Common myeloid progenitor, CD34-positive (primary cell): ENCODE measurements around the gene EGR1.
"Not testable (repeated sequence)": the region's sequence is repeated elsewhere in the genome, so short reads cannot be mapped to it uniquely, and the experiment has no call there.

Experiments used
- CTCF ChIA-PET: fragments of 350-600 bp; sonication (Branson Sonifier 250); formaldehyde crosslinking; loops from one replicate; lab custom pipeline; 2021; ENCODE audit warnings: antibody characterized with exemption; lab: Charles Lee
- POLR2A ChIA-PET: fragments of 350-600 bp; sonication (Branson Sonifier 250); formaldehyde crosslinking; loops from one replicate; lab custom pipeline; 2021; ENCODE audit warnings: antibody characterized with exemption; lab: Charles Lee
- DNase-seq, 3 donors: peaks; one replicate each; pipeline versions ENCODE4 v3.0.0 to v3.0.0-alpha.2; 2013
- H3K27ac ChIP-seq, 2 experiments: 1 replicate in 1 of 2; 2 replicates in 1 of 2; pipeline ENCODE4 v1.7.0; 2013; ENCODE audit warnings: inconsistent platforms in 2 of 2, low read length in 2 of 2, mild to moderate bottlenecking in 2 of 2, low read depth in 1 of 2, moderate library complexity in 1 of 2; ENCODE audit not compliant: severe bottlenecking in 2 of 2, insufficient read depth in 1 of 2, poor library complexity in 1 of 2
- H3K27me3 ChIP-seq, 5 experiments: replicated peaks in 2 of 5; 1 replicate in 3 of 5; 2 replicates in 2 of 5; pipeline versions ENCODE4 v1.6.1 to v1.7.0; 2013; ENCODE audit warnings: low read length in 4 of 5, mild to moderate bottlenecking in 2 of 5, moderate library complexity in 2 of 5, inconsistent platforms in 1 of 5; ENCODE audit not compliant: insufficient read depth in 5 of 5, control insufficient read depth in 4 of 5
- H3K36me3 ChIP-seq, 4 experiments: 1 replicate in 2 of 4; 2 replicates in 2 of 4; pipeline versions ENCODE4 v1.6.1 to v1.7.0; 2013; ENCODE audit warnings: low read length in 3 of 4, control low read depth in 1 of 4, mild to moderate bottlenecking in 1 of 4; ENCODE audit not compliant: control insufficient read depth in 4 of 4, insufficient read depth in 4 of 4
- H3K4me1 ChIP-seq, 4 experiments: 1 replicate in 3 of 4; 2 replicates in 1 of 4; pipeline versions ENCODE4 v1.6.1 to v1.7.1; 2013; ENCODE audit warnings: low read length in 3 of 4, mild to moderate bottlenecking in 3 of 4, control low read depth in 1 of 4, inconsistent platforms in 1 of 4, moderate library complexity in 1 of 4; ENCODE audit not compliant: control insufficient read depth in 4 of 4, insufficient read depth in 4 of 4; ENCODE audit errors: control extremely low read depth in 1 of 4
- H3K4me3 ChIP-seq, 7 experiments: 1 replicate in 4 of 7; 2 replicates in 3 of 7; pipeline versions ENCODE4 v1.5.1 to v1.7.0; 2013; ENCODE audit warnings: mild to moderate bottlenecking in 7 of 7, low read length in 6 of 7, moderate library complexity in 6 of 7, inconsistent platforms in 2 of 7, low read depth in 2 of 7, control low read depth in 1 of 7; ENCODE audit not compliant: insufficient read depth in 4 of 7, control insufficient read depth in 1 of 7; ENCODE audit errors: extremely low read depth in 1 of 7
- H3K9me3 ChIP-seq, 5 experiments: 1 replicate in 4 of 5; 2 replicates in 1 of 5; pipeline versions ENCODE4 v1.6.1 to v1.7.1; 2013; ENCODE audit warnings: low read length in 4 of 5, mild to moderate bottlenecking in 2 of 5, inconsistent platforms in 1 of 5, low read depth in 1 of 5, moderate library complexity in 1 of 5; ENCODE audit not compliant: control insufficient read depth in 4 of 5, insufficient read depth in 2 of 5; ENCODE audit errors: control extremely low read depth in 1 of 5
- WGBS: methylation state at CpG from one replicate; pipeline ENCODE4 v1.1.5; 2013; ENCODE audit not compliant: insufficient coverage; 5-methylcytosine and 5-hydroxymethylcytosine counted together

Gene EGR1

DNA sequence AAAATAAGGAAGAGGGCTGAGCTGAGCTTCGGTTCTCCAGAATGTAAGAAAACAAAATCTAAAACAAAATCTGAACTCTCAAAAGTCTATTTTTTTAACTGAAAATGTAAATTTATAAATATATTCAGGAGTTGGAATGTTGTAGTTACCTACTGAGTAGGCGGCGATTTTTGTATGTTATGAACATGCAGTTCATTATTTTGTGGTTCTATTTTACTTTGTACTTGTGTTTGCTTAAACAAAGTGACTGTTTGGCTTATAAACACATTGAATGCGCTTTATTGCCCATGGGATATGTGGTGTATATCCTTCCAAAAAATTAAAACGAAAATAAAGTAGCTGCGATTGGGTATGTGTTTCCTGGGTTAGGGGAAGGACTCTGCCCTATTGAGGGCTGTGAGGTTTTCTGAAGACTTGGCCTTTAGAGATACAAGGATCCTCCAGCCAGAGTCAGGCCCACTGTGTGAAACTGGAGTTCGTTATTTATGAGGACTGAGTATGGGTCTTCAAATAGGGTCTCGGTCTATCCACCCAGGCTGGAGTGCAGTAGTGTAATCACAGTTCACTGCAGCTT lies 3.8 kb downstream of the EGR1 start:
- peaks cover 0 to 24% (median 11%) of the 10 kb centered on the region in 5 experiments for H3K27me3 ChIP-seq
- H3K9me3 ChIP-seq, result no peaks in the 10 kb centered on the region
- no peak overlapping the region for H3K4me3 ChIP-seq
- H3K36me3 ChIP-seq, result peaks cover 0 to 18% (median 7%) of the 10 kb centered on the region in 4 experiments
- DNase-seq, result no peak
- ChIA-PET POLR2A (interaction anchor here (1.0 kb wide), 1 partner anchor 35 kb away, joined by 3 read pairs; no protein-coding TSS in a partner anchor), CTCF (interaction anchor here (0.8 to 29.7 kb wide), 4 partner anchors 12 to 30 kb away, joined by 3 to 494 read pairs (median 4); no protein-coding TSS in a partner anchor)
- 96% methylated on average over 7 of the region's 8 CpGs for WGBS
- no peak overlapping the region for H3K27ac ChIP-seq
- H3K4me1 ChIP-seq, result peaks cover 0 to 21% (median 17%) of the 10 kb centered on the region in 4 experiments

DNA sequence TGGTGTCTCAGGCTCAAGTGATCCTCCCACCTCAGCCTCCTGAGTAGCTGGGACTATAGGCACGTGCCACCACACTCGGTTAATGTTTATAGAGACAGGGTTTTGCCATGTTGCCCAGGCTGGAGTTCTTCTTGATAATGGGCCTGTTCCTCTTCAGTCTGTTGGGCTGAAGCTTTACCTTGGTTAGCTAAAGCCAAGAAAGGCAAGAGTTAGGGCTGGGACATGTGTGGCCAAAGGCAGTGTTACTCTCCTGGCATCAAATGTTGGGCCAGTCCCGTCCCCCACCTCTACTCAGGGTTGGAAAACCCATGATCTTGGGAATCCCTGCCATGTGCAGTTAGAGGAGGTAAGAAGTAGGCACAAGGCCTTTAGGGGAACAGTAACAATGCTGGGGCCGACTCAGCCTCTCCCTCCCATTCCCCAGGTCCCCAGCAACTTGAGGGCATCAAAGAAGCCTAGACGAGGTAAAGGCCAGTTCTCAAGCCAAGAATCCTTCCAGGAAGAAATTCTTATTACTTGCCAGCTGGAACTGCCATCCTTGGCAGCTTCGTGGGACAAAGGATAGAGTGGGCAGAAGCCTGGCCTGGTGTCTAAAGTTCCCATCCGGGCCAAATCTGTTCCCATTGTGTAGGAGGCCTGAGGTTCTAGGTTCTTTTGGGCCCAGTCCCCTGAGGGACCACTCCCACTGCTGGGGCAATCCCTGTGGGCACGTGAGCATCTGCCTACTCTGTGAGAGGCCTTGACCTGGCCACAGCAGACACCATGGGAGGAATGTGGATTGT lies 4.5 kb downstream of the EGR1 start:
- WGBS, result 95% methylated on average over 6 of the region's 8 CpGs
- peaks cover 0 to 18% (median 7%) of the 10 kb centered on the region in 4 experiments for H3K36me3 ChIP-seq
- H3K4me3 ChIP-seq, result no peak overlapping the region
- no peak overlapping the region for H3K27ac ChIP-seq
- H3K27me3 ChIP-seq, result peaks cover 0 to 24% (median 11%) of the 10 kb centered on the region in 5 experiments
- peak in 2 of 3 donors; percentile 37 to 68 for DNase-seq
- no peaks in the 10 kb centered on the region for H3K9me3 ChIP-seq
- H3K4me1 ChIP-seq, result peaks cover 0 to 16% (median 13%) of the 10 kb centered on the region in 4 experiments
- POLR2A ChIA-PET, result interaction anchor here (0.6 to 1.0 kb wide), 2 partner anchors 12 to 35 kb away, joined by 3 to 5 read pairs; no protein-coding TSS in a partner anchor
- CTCF ChIA-PET, result interaction anchor here (0.8 to 29.7 kb wide), 5 partner anchors 13 to 29 kb away, joined by 3 to 494 read pairs (median 4); no protein-coding TSS in a partner anchor

DNA sequence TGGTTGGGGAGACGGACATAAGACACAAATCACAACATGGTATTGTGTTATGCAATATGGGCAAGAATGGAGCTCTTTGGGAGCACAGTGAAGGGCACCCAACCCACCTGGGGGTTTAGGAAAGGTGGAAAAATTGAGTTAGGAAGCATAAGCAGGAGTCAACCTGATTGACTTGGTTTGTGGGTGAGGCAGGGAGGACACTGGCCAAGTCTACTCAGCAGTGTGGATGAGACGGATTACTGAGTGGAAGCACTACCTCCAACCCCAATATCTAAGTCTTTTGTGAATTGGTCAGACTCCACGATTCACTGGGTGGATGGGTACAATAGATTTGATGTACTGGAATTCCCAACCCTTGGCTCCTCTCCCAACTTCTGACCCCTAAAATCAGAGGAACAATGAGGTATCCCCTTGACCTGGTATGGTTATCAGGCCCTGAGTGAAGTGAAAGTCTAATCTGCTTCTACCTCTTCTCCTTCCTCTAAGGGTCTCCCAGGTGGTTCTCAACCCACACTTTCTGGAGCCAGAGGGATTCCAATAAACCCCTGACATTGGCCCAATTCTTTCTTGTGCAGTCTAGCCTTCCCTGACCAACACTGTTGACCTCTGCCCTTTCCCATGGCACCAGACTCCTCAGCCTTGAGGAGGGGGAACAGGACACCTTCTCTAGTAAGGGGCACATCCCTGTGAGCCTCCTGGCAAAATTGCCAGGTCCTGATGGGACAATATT lies 5.2 kb downstream of the EGR1 start:
- POLR2A ChIA-PET, result interaction anchor here (0.6 kb wide), 1 partner anchor 11 kb away, joined by 5 read pairs; no protein-coding TSS in a partner anchor
- CTCF ChIA-PET, result interaction anchor here (1.1 to 29.7 kb wide), 4 partner anchors 12 to 28 kb away, joined by 4 to 494 read pairs (median 4); no protein-coding TSS in a partner anchor

DNA sequence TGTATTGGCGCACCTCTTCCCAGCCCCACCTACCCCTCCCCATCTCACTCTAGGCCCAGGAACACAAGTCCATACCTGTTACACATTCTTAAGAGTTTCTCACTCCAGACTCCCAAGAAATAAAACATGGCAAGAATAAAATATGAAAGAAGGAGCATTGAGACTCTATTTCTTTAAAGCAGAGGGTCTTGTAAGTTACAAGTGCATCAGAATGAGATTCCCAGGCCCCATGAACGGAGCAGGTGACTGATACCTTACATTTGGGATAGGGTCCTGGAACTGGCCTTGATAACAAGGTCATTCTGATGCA lies 5.7 kb downstream of the EGR1 start:
- Histone ChIP-seq H3K9me3 (no peaks in the 10 kb centered on the region), H3K27ac (no peak overlapping the region), H3K36me3 (peaks cover 0 to 18% (median 7%) of the 10 kb centered on the region in 4 experiments), H3K27me3 (peaks cover 0 to 18% (median 13%) of the 10 kb centered on the region in 5 experiments), H3K4me1 (peaks cover 0 to 10% (median 7%) of the 10 kb centered on the region in 4 experiments), H3K4me3 (no peak overlapping the region)
- ChIA-PET CTCF (interaction anchor here (1.1 to 29.7 kb wide), 2 partner anchors 14 to 28 kb away, joined by 4 to 494 read pairs; no protein-coding TSS in a partner anchor), POLR2A (no interaction called here)
- DNase-seq, result no peak
- WGBS, result 100% methylated on average over 1 of the region's 2 CpGs

More for the DNA sequence above, 5.2 kb downstream of the EGR1 start:
- H3K4me3 ChIP-seq, result no peak overlapping the region
- H3K27ac ChIP-seq, result no peak overlapping the region
- peaks cover 0 to 18% (median 7%) of the 10 kb centered on the region in 4 experiments for H3K36me3 ChIP-seq
- H3K9me3 ChIP-seq, result no peaks in the 10 kb centered on the region
- WGBS, result 100% methylated on average over 1 of the region's 3 CpGs
- DNase-seq, result peak in 1 of 3 donors; percentile 33
- H3K4me1 ChIP-seq, result peaks cover 0 to 15% (median 12%) of the 10 kb centered on the region in 4 experiments
- peaks cover 0 to 23% (median 13%) of the 10 kb centered on the region in 5 experiments for H3K27me3 ChIP-seq

DNA sequence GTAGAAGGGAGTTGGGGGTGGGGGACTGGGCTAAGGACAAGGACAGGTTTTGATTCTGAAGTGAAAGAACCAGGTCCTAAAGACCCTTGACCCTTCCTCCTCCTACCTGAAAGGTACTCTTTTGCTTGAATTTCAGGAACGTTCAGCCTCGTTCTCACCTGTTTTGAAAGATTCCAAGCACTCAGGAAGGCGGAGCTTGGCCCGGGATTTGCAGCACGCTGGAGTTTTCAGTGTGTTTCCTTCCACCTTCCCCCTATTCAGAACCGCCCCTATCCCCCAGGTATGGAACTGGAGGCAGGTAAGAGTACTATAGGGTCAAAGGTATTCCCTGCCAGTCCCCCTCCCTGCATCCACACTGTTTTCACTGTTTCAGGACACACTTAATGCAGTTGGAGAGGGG lies 7.1 kb downstream of the EGR1 start:
- peaks cover 0 to 12% (median 2%) of the 10 kb centered on the region in 5 experiments for H3K27me3 ChIP-seq
- no peaks in the 10 kb centered on the region for H3K9me3 ChIP-seq
- ChIA-PET CTCF (interaction anchor here (29.7 kb wide), 1 partner anchor 27 kb away, joined by 494 read pairs; no protein-coding TSS in a partner anchor), POLR2A (no interaction called here)
- H3K36me3 ChIP-seq, result peaks cover 0 to 9% (median 4%) of the 10 kb centered on the region in 4 experiments
- H3K27ac ChIP-seq, result no peak overlapping the region
- no peak overlapping the region for H3K4me3 ChIP-seq
- WGBS, result 68% methylated on average over 6 of the region's 6 CpGs
- no peaks in the 10 kb centered on the region for H3K4me1 ChIP-seq
- DNase-seq, result no peak

DNA sequence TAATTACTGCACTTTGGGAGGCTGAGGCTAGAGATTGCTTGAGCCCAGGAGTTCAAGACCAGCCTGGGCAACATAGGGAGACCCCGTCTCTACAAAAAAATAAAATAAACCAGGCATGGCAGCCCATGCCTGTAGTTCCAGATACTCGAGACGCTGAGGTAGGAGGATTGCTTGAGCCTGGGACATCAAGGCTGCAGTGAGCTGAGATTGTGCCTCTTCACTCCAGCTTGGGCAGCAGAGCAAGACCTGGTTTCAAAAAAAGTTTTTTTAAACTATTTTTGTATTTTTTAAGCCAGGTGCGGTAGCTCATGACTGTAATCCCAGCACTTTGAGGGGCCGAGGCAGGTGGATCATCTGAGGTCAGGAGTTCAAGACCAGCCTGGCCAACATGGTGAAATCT lies 7.9 kb downstream of the EGR1 start:
- CTCF ChIA-PET, result interaction anchor here (1.1 to 1.4 kb wide), 3 partner anchors 8 to 33 kb away, joined by 3 read pairs; partner anchors contain the start of gene EGR1

More for the DNA sequence above, 7.9 kb downstream of the EGR1 start:
- H3K4me1 ChIP-seq, H3K27ac ChIP-seq, H3K9me3 ChIP-seq, DNase-seq, H3K36me3 ChIP-seq, H3K27me3 ChIP-seq, H3K4me3 ChIP-seq, POLR2A ChIA-PET: not testable (repeated sequence)
- WGBS, result 95% methylated on average over 5 of the region's 5 CpGs
